Gastrocnemius medialis (tissue), 4 donors: ENCODE measurements around the gene SPRING1. TPM values are rescaled to one million over a fixed set of nuclear protein-coding genes. Genes with fewer than 3 reads are reported as not detected.

ENCODE experiments used
- ATAC-seq, 2 donors: fragments of 150-250 bp; one replicate each; pipeline ENCODE4 v1.9.1; 2016
- DNase-seq, 2 donors: peaks; one replicate each; pipeline ENCODE4 v3.0.0-alpha.2; 2019
- H3K27ac ChIP-seq, 4 donors: fragments of 200-600 bp; sonication (generic); 1 replicate in 1 of 4; 2 replicates in 3 of 4; pipeline ENCODE4 v1.5.1; 2016 to 2018; ENCODE audit warnings: mild to moderate bottlenecking in 2 of 4, moderate library complexity in 1 of 4
- H3K27me3 ChIP-seq, 3 donors: fragments of 200-600 bp; sonication (generic) in 2 of 3; 1 replicate in 1 of 3; 2 replicates in 2 of 3; pipeline versions ENCODE4 v1.5.1 to v1.6.0; 2016 to 2019; ENCODE audit warnings: mild to moderate bottlenecking in 1 of 3, moderate library complexity in 1 of 3
- H3K36me3 ChIP-seq, 2 donors: fragments of 200-600 bp; sonication (generic) in 1 of 2; one replicate each; pipeline ENCODE4 v1.5.1; 2017 to 2018
- H3K4me1 ChIP-seq, 2 donors: fragments of 200-600 bp; sonication (generic) in 1 of 2; one replicate each; pipeline ENCODE4 v1.5.1; 2016 to 2017; ENCODE audit warnings: mild to moderate bottlenecking in 2 of 2
- H3K4me3 ChIP-seq, 4 donors: fragments of 200-600 bp; sonication (generic) in 3 of 4; 1 replicate in 1 of 4; 2 replicates in 3 of 4; pipeline ENCODE4 v1.5.1; 2016 to 2019; ENCODE audit warnings: mild to moderate bottlenecking in 2 of 4
- H3K9me3 ChIP-seq, 3 donors: fragments of 200-600 bp; sonication (generic) in 2 of 3; 1 replicate in 1 of 3; 2 replicates in 2 of 3; pipeline ENCODE4 v1.5.1; 2016 to 2019
- POLR2A ChIP-seq, 2 donors: fragments of 450-650 bp; IDR thresholded peaks; one replicate each; pipeline ENCODE4 v1.6.1; 2017; ENCODE audit warnings: antibody characterized with exemption in 2 of 2, mild to moderate bottlenecking in 2 of 2, moderate library complexity in 2 of 2
- in situ Hi-C, 4 donors: fragments of 200-750 bp; cut with MboI; loops; one replicate each; pipeline versions ENCODE4 v1.15.0 to v1.8.0; 2017; ENCODE audit warnings: low sequenced_read_pairs in 4 of 4
- intact Hi-C: fragments of 100-400 bp; cut with DNase I; formaldehyde crosslinking; loops from one replicate; pipeline ENCODE4 v1.15.1; 2023; ENCODE audit warnings: low total_unique reads
- total RNA-seq, 4 donors: library from RNA; depleted of rRNA; stranded (reverse); fragments of >200 nt; gene quantifications; one replicate each; pipeline versions ENCODE4 v1.1.0 to v1.2.3, GENCODE V29; 2016
- TF ChIP-seq, protein P1 (sequence below), 5 experiments: fragments of 450-650 bp in 3 of 5; fragments of 200-600 bp in 2 of 5; sonication (generic) in 2 of 5; IDR thresholded peaks in 4 of 5; conservative IDR thresholded peaks in 1 of 5; 1 replicate in 4 of 5; 2 replicates in 1 of 5; pipeline ENCODE4 v1.5.1; 2016 to 2019; ENCODE audit warnings: antibody characterized with exemption in 5 of 5, mild to moderate bottlenecking in 3 of 5, moderate library complexity in 3 of 5

The SPRING1 gene
- total RNA-seq, 4 donors from 2014 or later: 3.5 to 11.0 (median 8.2) TPM

DNA sequence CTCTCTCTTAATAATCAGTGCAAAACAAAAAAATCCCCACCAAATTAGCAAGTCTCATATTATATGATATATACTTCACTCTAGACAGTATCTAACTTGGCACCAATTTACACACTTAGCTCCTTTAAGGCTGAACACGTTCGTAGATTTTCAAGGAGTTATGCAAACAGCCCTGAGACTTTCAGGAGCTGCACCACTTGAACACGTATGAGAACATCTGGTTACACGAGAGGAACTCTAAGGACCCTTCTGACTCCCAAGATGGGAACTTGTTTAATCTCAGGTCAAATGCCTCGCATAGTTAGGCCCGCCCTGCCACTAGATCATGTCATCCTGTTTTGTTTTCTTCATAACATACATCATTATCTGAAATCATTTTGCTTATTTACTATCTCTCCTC is 10.0 kb downstream of the SPRING1 start:
- DNase-seq: no peak

GRCh38 chr12:116727261-116727660 is 10.6 kb downstream of the SPRING1 start:
- ATAC-seq: no peak

More for the DNA sequence above, 10.0 kb downstream of the SPRING1 start:
- in situ Hi-C loops (no loop called here), intact Hi-C loops (no loop called here)
- Histone ChIP-seq H3K9me3 (no peaks in the 10 kb centered on the region), H3K27ac (no peak overlapping the region), H3K4me1 (peaks cover 0 to 5% of the 10 kb centered on the region in 2 donors), H3K4me3 (no peak overlapping the region), H3K36me3 (peaks cover 0 to 4% of the 10 kb centered on the region in 2 donors), H3K27me3 (no peaks in the 10 kb centered on the region)
- no peak for ATAC-seq
- TF ChIP-seq, protein P1, sequence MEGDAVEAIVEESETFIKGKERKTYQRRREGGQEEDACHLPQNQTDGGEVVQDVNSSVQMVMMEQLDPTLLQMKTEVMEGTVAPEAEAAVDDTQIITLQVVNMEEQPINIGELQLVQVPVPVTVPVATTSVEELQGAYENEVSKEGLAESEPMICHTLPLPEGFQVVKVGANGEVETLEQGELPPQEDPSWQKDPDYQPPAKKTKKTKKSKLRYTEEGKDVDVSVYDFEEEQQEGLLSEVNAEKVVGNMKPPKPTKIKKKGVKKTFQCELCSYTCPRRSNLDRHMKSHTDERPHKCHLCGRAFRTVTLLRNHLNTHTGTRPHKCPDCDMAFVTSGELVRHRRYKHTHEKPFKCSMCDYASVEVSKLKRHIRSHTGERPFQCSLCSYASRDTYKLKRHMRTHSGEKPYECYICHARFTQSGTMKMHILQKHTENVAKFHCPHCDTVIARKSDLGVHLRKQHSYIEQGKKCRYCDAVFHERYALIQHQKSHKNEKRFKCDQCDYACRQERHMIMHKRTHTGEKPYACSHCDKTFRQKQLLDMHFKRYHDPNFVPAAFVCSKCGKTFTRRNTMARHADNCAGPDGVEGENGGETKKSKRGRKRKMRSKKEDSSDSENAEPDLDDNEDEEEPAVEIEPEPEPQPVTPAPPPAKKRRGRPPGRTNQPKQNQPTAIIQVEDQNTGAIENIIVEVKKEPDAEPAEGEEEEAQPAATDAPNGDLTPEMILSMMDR (IDR thresholded peaks at IDR 0.05 in 4 of 5, conservative IDR thresholded peaks at IDR 0.05 in 1 of 5): no peak
- no peak for TF ChIP-seq POLR2A (IDR thresholded peaks at IDR 0.05)

GRCh38 chr12:116726694-116727093 is 11.2 kb downstream of the SPRING1 start:
- no peaks in the 10 kb centered on the region for H3K27me3 ChIP-seq
- no peak for DNase-seq
- peaks cover 0 to 5% of the 10 kb centered on the region in 2 donors for H3K4me1 ChIP-seq
- no peak for ATAC-seq
- no peak overlapping the region for H3K27ac ChIP-seq
- TF ChIP-seq, protein P1 (IDR thresholded peaks at IDR 0.05 in 4 of 5, conservative IDR thresholded peaks at IDR 0.05 in 1 of 5): no peak
- no peak for TF ChIP-seq POLR2A (IDR thresholded peaks at IDR 0.05)
- H3K4me3 ChIP-seq: no peak overlapping the region
- H3K36me3 ChIP-seq: peaks cover 0 to 6% of the 10 kb centered on the region in 2 donors
- intact Hi-C loops: no loop called here
- in situ Hi-C loops: no loop called here
- H3K9me3 ChIP-seq: no peaks in the 10 kb centered on the region

More at GRCh38 chr12:116727261-116727660, 10.6 kb downstream of the SPRING1 start:
- no peak overlapping the region for H3K4me3 ChIP-seq
- DNase-seq: no peak
- peaks cover 0 to 6% of the 10 kb centered on the region in 2 donors for H3K36me3 ChIP-seq
- H3K4me1 ChIP-seq: peaks cover 0 to 5% of the 10 kb centered on the region in 2 donors
- TF ChIP-seq, protein P1 (IDR thresholded peaks at IDR 0.05 in 4 of 5, conservative IDR thresholded peaks at IDR 0.05 in 1 of 5): no peak
- TF ChIP-seq POLR2A (IDR thresholded peaks at IDR 0.05): no peak
- no peaks in the 10 kb centered on the region for H3K27me3 ChIP-seq
- no peaks in the 10 kb centered on the region for H3K9me3 ChIP-seq
- in situ Hi-C loops (no loop called here), intact Hi-C loops (no loop called here)
- H3K27ac ChIP-seq: no peak overlapping the region

DNA sequence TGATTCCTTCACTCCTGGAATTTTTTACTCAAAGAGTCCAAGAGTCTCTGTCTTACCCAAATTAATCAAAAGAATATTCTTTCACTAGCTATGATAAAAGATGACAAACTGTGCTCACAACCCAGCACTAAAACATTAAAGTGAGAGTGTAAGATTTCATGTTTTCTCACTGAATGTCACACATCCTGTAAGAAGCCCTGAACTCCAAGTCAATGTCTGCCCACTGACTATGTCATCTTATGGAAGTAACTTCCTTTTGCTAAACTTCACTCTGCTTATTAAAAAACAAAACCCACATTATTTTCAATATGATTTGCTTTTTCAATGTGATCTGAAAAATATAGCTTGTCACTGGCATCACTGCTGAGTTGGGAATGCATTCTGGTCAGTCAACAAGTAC is 15.6 kb downstream of the SPRING1 start:
- no peak for DNase-seq
- no peak for ATAC-seq
- Histone ChIP-seq H3K27ac (no peak overlapping the region), H3K27me3 (no peaks in the 10 kb centered on the region), H3K9me3 (no peaks in the 10 kb centered on the region), H3K36me3 (peaks cover 0 to 6% of the 10 kb centered on the region in 2 donors), H3K4me1 (peaks cover 30 to 36% of the 10 kb centered on the region in 2 donors), H3K4me3 (no peak overlapping the region)
- intact Hi-C loops (no loop called here), in situ Hi-C loops (loop anchor here in 3 of 4 donors (25.0 kb wide), 3 partner anchors 240 to 735 kb away; no protein-coding TSS in a partner anchor)
- TF ChIP-seq, protein P1 (IDR thresholded peaks at IDR 0.05 in 4 of 5, conservative IDR thresholded peaks at IDR 0.05 in 1 of 5): no peak
- TF ChIP-seq POLR2A (IDR thresholded peaks at IDR 0.05): no peak
